ENCODE measurements around the gene RAD9A. TPM values are rescaled to one million over a fixed set of nuclear protein-coding genes. Genes with fewer than 3 reads are reported as not detected.

Gene RAD9A
- total and polyA plus RNA-seq, 7 experiments from 2014 or later: 6.3 to 48.0 (median 31.0) TPM

DNA sequence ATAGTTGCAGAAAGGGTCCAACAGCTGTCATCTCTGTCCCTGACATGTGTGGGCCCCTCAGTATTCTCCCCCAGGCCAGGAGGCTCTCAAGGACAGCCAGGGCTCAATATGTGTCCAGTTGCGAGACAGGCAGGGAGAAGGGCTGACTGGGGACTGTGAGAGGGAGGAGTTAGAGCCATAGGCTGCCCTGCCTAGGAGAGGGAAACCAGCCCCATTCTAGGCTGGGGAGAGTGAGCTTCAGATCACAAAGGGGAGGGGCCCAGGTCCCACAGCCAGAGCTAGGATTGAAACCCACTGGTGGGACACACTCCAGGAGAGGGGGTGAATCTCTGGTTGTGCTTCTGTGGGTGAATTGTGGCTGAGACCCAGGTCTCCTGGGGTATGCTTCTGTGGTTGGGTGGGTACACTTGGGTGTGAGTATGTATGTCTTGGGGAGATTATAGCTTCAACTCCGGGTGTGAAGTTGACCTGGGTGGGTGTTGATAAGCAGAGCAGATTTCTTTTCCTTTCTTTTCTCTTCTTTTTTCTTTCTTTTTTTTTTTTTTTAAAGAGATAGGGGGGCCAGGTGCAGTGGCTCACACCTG, 21.6 kb downstream of the RAD9A start:
- Mint-ChIP-seq H3K27ac (peak overlapping the region; percentile 31 to 92 (median 75)), H3K4me1 (peaks cover 42 to 92% (median 70%) of the 10 kb centered on the region in 7 donors), H3K4me3 (peak overlapping the region in 9 of 10 donors; percentile 45 to 100 (median 61)), H3K9me3 (no peaks in the 10 kb centered on the region), H3K36me3 (peaks cover 0 to 19% (median 2%) of the 10 kb centered on the region in 5 donors), H3K27me3 (peaks cover 0 to 23% (median 0%) of the 10 kb centered on the region in 5 donors)
- DNase-seq: no peak
- POLR2A ChIA-PET: interaction anchor here (0.6 to 31.8 kb wide), 15 partner anchors 7 to 145 kb away, joined by 3 to 1530 read pairs (median 7); partner anchors contain the start of genes AIP, PITPNM1, POLD4 and PPP1CA
- no peak for ATAC-seq
- Histone ChIP-seq H3K27me3 (ENCODE audit: control insufficient read depth in 2 of 2, insufficient read depth in 2 of 2, low read length in 2 of 2) (no peaks in the 10 kb centered on the region), H3K4me1 (ENCODE audit: control insufficient read depth in 2 of 2, insufficient read depth in 2 of 2, low read length in 2 of 2) (peaks cover 84 to 92% of the 10 kb centered on the region in 2 donors), H3K4me3 (ENCODE audit: low read length) (no peak overlapping the region), H3K9me3 (ENCODE audit: control insufficient read depth in 2 of 3, low read length in 3 of 3) (no peaks in the 10 kb centered on the region), H3K27ac (ENCODE audit: low read depth, low read length) (peak overlapping the region; percentile 35), H3K36me3 (ENCODE audit: control insufficient read depth in 2 of 3, insufficient read depth in 3 of 3, low read length in 3 of 3) (peaks cover 0 to 5% (median 0%) of the 10 kb centered on the region in 3 experiments)
- intact Hi-C loops (cut with micrococcal nuclease): no loop called here
- CTCF ChIA-PET: interaction anchor here (1.3 to 2.5 kb wide), 3 partner anchors 11 to 26 kb away, joined by 4 to 21 read pairs (median 5); partner anchors contain the start of genes PPP1CA, PTPRCAP and TBC1D10C

DNA sequence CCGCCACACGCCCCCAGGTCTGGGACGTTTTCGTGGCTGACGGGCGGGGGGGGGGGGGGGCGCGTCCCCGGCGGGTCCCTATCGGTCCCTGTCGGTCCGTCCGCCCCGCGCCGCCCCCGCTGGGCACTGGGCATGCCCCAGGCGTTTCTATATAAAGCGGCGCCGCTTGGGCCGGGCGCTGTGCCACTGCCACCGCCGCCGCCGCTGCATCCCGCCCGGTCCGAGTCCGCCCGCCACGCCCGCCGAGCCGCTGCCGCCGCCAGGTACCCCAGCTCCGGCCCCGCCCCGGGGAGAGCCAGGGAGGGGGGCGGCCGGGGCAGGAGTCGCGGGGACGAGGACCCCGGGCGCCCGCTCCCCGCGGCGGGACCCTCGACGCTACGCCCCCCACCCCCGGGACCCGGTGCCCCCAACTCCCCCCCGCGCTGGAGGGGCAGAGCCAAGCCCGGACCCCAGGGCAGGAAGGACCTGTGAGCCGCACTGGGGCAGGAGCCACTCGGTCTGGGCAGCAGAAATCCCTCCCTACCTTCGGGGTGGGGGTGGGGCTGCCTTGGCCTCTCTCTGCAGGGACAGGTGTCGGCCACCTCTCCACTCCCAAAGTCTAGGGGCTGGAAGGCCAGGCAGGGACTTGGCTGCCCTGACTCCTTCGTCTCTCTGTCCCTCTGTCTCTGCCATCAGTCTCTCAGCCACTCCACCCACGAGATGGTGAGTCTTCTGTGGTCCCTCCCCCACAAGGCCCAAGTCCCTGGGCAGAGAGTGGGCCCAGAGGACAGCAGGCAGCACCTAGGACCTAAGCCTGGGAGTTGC, 23.9 kb downstream of the RAD9A start, which contains the start of gene CARNS1:
Gene CARNS1, plus strand, starts transcription at position 178 of the 804 bp plus-strand sequence. Its CDS starts 522 bp downstream, at position 700.
- ChIA-PET CTCF (interaction anchor here (0.6 to 6.0 kb wide), 3 partner anchors 13 to 177 kb away, joined by 3 to 67 read pairs (median 3); partner anchors contain the start of genes PPP1CA, TBC1D10C and TMEM134), POLR2A (interaction anchor here (1.4 to 31.8 kb wide), 6 partner anchors 18 to 92 kb away, joined by 5 to 1530 read pairs (median 132); partner anchors contain the start of genes AIP, CDK2AP2, POLD4 and PPP1CA)
- Mint-ChIP-seq H3K4me3 (peak within 1 kb of the TSS; percentile 44 to 99 (median 90)), H3K27ac (peak within 1 kb of the TSS; percentile 18 to 100 (median 98)), H3K4me1 (peaks cover 43 to 87% (median 67%) of the 10 kb centered on the region in 7 donors), H3K27me3 (peaks cover 0 to 25% (median 0%) of the 10 kb centered on the region in 5 donors), H3K9me3 (no peaks in the 10 kb centered on the region), H3K36me3 (peaks cover 0 to 9% (median 0%) of the 10 kb centered on the region in 5 donors)
- Histone ChIP-seq H3K27me3 (ENCODE audit: control insufficient read depth in 2 of 2, insufficient read depth in 2 of 2, low read length in 2 of 2) (no peaks in the 10 kb centered on the region), H3K36me3 (ENCODE audit: control insufficient read depth in 2 of 3, insufficient read depth in 3 of 3, low read length in 3 of 3) (no peaks in the 10 kb centered on the region), H3K4me3 (ENCODE audit: low read length) (peak within 1 kb of the TSS; percentile 46), H3K9me3 (ENCODE audit: control insufficient read depth in 2 of 3, low read length in 3 of 3) (no peaks in the 10 kb centered on the region), H3K4me1 (ENCODE audit: control insufficient read depth in 2 of 2, insufficient read depth in 2 of 2, low read length in 2 of 2) (peaks cover 81 to 84% of the 10 kb centered on the region in 2 donors), H3K27ac (ENCODE audit: low read depth, low read length) (peak within 1 kb of the TSS; percentile 77)
- DNase-seq: no peak
- ATAC-seq: no peak
- intact Hi-C loops (cut with micrococcal nuclease): no loop called here

DNA sequence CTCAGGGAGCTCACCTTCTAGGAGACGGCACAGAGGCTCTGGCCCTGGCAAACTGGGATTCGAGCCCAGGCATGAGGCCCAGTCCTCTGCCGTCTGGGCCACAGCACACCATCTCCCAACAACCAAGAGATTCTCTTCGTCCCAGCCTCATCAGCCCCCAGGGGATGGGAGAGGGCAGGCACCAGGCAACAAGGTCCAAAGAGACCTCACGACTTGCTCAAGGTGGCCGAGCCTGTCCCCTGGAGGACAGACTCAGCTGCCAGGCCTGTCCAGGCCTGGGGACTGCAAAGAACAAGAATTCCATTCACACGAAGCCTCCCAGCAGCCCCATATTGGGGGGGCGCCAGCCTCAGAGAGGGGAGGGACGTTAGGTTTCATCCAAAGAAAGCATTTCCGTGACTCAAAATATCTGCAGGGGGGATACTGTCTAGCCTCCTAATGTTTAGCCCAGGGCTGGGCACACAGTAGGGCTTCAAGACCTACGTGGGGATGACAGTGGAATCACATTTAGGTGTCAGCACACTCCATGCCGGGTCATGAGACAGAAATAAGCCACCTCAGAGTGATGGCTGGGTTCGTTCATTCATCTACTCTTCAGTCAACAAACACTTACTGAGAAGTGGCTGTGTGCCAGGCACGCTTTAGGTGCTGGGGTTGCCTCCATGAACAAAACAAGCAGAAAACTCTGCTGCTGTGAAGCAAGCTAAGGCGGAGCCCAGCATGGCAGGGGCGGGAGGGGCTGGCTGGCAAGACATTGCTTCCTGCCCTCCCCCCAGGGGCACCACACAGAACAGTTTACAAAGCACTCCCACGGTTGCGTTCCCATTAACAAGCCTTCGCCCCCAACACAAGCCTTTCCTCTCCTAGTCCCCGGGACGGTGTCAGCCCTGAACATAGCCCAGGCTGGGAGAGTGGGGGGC, 24.9 kb downstream of the RAD9A start:
- peaks cover 75 to 78% of the 10 kb centered on the region in 2 donors for H3K4me1 ChIP-seq (ENCODE audit: control insufficient read depth in 2 of 2, insufficient read depth in 2 of 2, low read length in 2 of 2)
- peaks cover 0 to 6% (median 0%) of the 10 kb centered on the region in 5 donors for H3K36me3 Mint-ChIP-seq
- peak overlapping the region; percentile 77 for H3K27ac ChIP-seq (ENCODE audit: low read depth, low read length)
- intact Hi-C loops (cut with micrococcal nuclease): loop anchor here in 1 of 2 donors (1.0 kb wide), 6 partner anchors 7 to 92 kb away; partner anchors contain the start of genes CDK2AP2, PTPRCAP, RPS6KB2 and TMEM134
- peaks cover 0 to 25% (median 0%) of the 10 kb centered on the region in 5 donors for H3K27me3 Mint-ChIP-seq
- H3K4me3 Mint-ChIP-seq: peak overlapping the region; percentile 51 to 96 (median 90)
- H3K36me3 ChIP-seq (ENCODE audit: control insufficient read depth in 2 of 3, insufficient read depth in 3 of 3, low read length in 3 of 3): no peaks in the 10 kb centered on the region
- H3K27ac Mint-ChIP-seq: peak overlapping the region; percentile 42 to 100 (median 98)
- no peaks in the 10 kb centered on the region for H3K27me3 ChIP-seq (ENCODE audit: control insufficient read depth in 2 of 2, insufficient read depth in 2 of 2, low read length in 2 of 2)
- DNase-seq: peak in 8 of 9 donors; percentile 61 to 95 (median 92)
- ChIA-PET CTCF (interaction anchor here (0.6 to 6.0 kb wide), 4 partner anchors 14 to 178 kb away, joined by 3 to 67 read pairs (median 5); partner anchors contain the start of genes PPP1CA, RAD9A and TBC1D10C), POLR2A (interaction anchor here (0.6 to 31.8 kb wide), 14 partner anchors 17 to 147 kb away, joined by 3 to 1530 read pairs (median 5); partner anchors contain the start of genes AIP, CABP4, CDK2AP2 and CORO1B)
- H3K9me3 Mint-ChIP-seq: no peaks in the 10 kb centered on the region
- no peaks in the 10 kb centered on the region for H3K9me3 ChIP-seq (ENCODE audit: control insufficient read depth in 2 of 3, low read length in 3 of 3)
- peaks cover 39 to 82% (median 62%) of the 10 kb centered on the region in 7 donors for H3K4me1 Mint-ChIP-seq
- peak overlapping the region; percentile 46 for H3K4me3 ChIP-seq (ENCODE audit: low read length)
- ATAC-seq: peak; percentile 71

DNA sequence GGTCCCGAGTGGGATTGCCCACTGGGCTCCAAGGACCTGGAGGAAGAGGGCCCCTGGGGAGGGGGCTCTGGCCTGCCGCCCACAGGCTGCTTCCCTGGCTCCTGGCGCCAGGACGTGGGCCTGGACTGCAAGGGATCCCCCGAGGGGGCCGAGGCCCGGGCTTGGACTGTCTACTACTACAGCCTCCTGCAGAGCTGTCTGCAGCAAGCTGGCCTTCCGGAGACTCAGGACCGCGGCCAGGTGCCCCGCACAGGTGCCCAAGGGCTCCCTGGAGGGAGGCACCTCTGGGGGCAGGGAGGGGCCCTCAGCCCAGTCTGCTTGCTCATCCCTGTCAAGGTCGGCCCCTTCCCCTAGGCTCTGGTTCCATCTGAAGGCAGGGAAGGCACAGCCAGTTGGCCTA, 25.6 kb downstream of the RAD9A start:
- POLR2A ChIA-PET: interaction anchor here (0.6 to 31.8 kb wide), 18 partner anchors 16 to 148 kb away, joined by 3 to 1530 read pairs (median 6); partner anchors contain the start of genes AIP, CABP4, CDK2AP2 and CORO1B
- peaks cover 0 to 25% (median 0%) of the 10 kb centered on the region in 5 donors for H3K27me3 Mint-ChIP-seq
- no peak for ATAC-seq
- peaks cover 68 to 71% of the 10 kb centered on the region in 2 donors for H3K4me1 ChIP-seq (ENCODE audit: control insufficient read depth in 2 of 2, insufficient read depth in 2 of 2, low read length in 2 of 2)
- intact Hi-C loops (cut with micrococcal nuclease): loop anchor here in 1 of 2 donors (1.0 kb wide), 6 partner anchors 8 to 91 kb away; partner anchors contain the start of genes CDK2AP2, PTPRCAP, RPS6KB2 and TMEM134
- peak overlapping the region in 9 of 10 donors; percentile 81 to 96 (median 89) for H3K4me3 Mint-ChIP-seq
- H3K27ac Mint-ChIP-seq: peak overlapping the region in 8 of 9 donors; percentile 94 to 100 (median 98)
- no peaks in the 10 kb centered on the region for H3K36me3 ChIP-seq (ENCODE audit: control insufficient read depth in 2 of 3, insufficient read depth in 3 of 3, low read length in 3 of 3)
- no peaks in the 10 kb centered on the region for H3K27me3 ChIP-seq (ENCODE audit: control insufficient read depth in 2 of 2, insufficient read depth in 2 of 2, low read length in 2 of 2)
- peak overlapping the region; percentile 46 for H3K4me3 ChIP-seq (ENCODE audit: low read length)
- peaks cover 0 to 6% (median 0%) of the 10 kb centered on the region in 5 donors for H3K36me3 Mint-ChIP-seq
- peaks cover 37 to 76% (median 55%) of the 10 kb centered on the region in 7 donors for H3K4me1 Mint-ChIP-seq
- CTCF ChIA-PET: interaction anchor here (0.8 to 6.0 kb wide), 5 partner anchors 9 to 48 kb away, joined by 3 to 67 read pairs (median 8); partner anchors contain the start of genes PPP1CA, PTPRCAP and TBC1D10C
- no peak for DNase-seq
- H3K9me3 Mint-ChIP-seq: no peaks in the 10 kb centered on the region
- peak overlapping the region; percentile 77 for H3K27ac ChIP-seq (ENCODE audit: low read depth, low read length)
- no peaks in the 10 kb centered on the region for H3K9me3 ChIP-seq (ENCODE audit: control insufficient read depth in 2 of 3, low read length in 3 of 3)

DNA sequence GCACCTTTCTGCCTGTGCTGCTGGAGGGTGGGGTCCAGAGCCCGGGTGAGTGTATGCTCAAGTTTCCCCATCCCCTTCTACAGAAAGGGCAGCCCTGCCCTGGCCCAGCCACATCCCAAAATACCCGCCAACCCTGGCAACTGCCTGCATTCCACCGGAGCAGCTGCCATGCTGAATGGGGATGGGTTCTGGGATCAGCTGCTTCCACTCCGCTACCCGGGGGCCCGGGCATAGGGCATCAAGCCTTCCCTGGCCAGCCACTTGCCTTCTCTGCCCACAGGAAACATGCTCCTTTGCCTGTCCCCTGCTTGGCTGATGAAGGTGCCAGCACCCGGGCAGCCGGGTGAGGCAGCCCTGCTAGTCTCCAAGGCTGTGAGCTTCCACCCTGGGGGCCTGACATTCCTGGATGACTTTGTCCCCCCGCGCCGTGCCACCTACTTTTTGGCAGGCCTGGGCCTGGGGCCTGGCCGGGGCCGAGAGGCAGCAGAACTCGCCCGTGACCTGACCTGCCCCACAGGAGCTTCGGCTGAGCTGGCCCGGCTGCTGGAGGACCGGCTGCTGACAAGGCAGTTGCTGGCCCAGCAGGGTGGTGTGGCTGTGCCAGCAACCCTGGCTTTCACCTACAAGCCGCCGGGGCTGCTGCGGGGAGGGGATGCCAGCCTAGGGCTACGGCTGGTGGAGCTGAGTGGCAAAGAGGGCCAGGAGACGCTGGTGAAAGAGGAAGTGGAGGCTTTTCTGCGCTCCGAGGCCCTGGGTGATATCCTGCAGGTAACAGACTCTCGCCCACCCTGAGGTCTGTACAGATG, 26.9 kb downstream of the RAD9A start:
- ATAC-seq (no peak), DNase-seq (peak in 7 of 9 donors; percentile 54 to 65 (median 60))
- Histone ChIP-seq H3K27me3 (ENCODE audit: control insufficient read depth in 2 of 2, insufficient read depth in 2 of 2, low read length in 2 of 2) (no peaks in the 10 kb centered on the region), H3K36me3 (ENCODE audit: control insufficient read depth in 2 of 3, insufficient read depth in 3 of 3, low read length in 3 of 3) (no peaks in the 10 kb centered on the region), H3K4me1 (ENCODE audit: control insufficient read depth in 2 of 2, insufficient read depth in 2 of 2, low read length in 2 of 2) (peaks cover 56 to 58% of the 10 kb centered on the region in 2 donors), H3K9me3 (ENCODE audit: control insufficient read depth in 2 of 3, low read length in 3 of 3) (no peaks in the 10 kb centered on the region), H3K4me3 (ENCODE audit: low read length) (peak overlapping the region; percentile 56), H3K27ac (ENCODE audit: low read depth, low read length) (peak overlapping the region; percentile 77)
- Mint-ChIP-seq H3K4me3 (peak overlapping the region; percentile 37 to 93 (median 84)), H3K27ac (peak overlapping the region in 8 of 9 donors; percentile 71 to 99 (median 94)), H3K4me1 (peaks cover 24 to 71% (median 49%) of the 10 kb centered on the region in 7 donors), H3K9me3 (no peaks in the 10 kb centered on the region), H3K27me3 (peaks cover 0 to 20% (median 0%) of the 10 kb centered on the region in 5 donors), H3K36me3 (peaks cover 0 to 4% (median 0%) of the 10 kb centered on the region in 5 donors)
- ChIA-PET CTCF (interaction anchor here (1.0 to 6.0 kb wide), 7 partner anchors 10 to 53 kb away, joined by 3 to 67 read pairs (median 7); partner anchors contain the start of genes PPP1CA, PTPRCAP and TBC1D10C), POLR2A (interaction anchor here (0.6 to 31.8 kb wide), 19 partner anchors 15 to 1041 kb away, joined by 3 to 1530 read pairs (median 8); partner anchors contain the start of genes AIP, CABP4, CDK2AP2 and POLD4)
- intact Hi-C loops (cut with micrococcal nuclease): no loop called here
